IPS-18c (cell line): Measurements from ENCODE around the gene TMEM151B.

Source experiments
- H3K4me3 ChIP-seq: 2 replicates; pipeline ENCODE4 v1.7.0; 2013; ENCODE audit warnings: low read depth, mild to moderate bottlenecking, low read length, moderate library complexity; ENCODE audit not compliant: insufficient read depth
- H3K9me3 ChIP-seq: one replicate; pipeline ENCODE4 v1.6.1; 2013; ENCODE audit warnings: mild to moderate bottlenecking, low read length, moderate library complexity; ENCODE audit not compliant: control insufficient read depth, insufficient read depth

TMEM151B gene

DNA sequence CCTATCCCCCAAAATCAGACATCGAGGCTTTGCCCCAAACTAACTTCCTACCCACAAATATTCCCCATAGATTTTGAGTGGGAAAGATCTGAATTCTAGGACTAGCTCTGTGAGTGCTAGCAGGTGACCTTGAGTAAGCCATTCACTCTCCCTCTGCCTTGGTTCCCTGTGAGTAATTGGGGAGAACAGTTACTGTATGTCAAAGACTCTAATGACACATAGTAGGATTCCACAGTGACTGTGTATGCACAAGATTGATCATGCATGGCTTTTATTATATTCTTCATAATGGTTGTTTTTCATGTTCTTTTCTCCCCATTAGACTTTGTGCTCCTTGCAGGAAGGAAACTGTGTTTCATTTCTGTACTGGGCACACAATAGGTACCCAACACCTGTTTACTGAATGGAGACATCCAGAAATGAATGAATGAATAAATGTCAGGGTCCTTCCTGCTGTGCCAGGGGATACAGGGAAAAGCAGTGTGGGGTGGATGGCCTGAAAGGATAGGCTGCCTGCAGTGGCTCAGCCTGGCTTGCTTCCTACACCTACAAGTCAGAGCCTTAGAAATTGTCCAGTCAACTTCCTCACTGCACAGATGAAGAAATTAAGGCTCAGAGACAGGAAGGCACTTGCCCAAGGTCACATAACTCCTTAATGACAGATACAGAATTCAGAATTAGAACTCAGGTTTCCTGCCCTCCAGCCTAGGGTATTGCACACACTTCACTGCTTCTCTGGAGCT lies 901 bp upstream of the TMEM151B start:
- H3K9me3 ChIP-seq, result no peaks in the 10 kb centered on the region

DNA sequence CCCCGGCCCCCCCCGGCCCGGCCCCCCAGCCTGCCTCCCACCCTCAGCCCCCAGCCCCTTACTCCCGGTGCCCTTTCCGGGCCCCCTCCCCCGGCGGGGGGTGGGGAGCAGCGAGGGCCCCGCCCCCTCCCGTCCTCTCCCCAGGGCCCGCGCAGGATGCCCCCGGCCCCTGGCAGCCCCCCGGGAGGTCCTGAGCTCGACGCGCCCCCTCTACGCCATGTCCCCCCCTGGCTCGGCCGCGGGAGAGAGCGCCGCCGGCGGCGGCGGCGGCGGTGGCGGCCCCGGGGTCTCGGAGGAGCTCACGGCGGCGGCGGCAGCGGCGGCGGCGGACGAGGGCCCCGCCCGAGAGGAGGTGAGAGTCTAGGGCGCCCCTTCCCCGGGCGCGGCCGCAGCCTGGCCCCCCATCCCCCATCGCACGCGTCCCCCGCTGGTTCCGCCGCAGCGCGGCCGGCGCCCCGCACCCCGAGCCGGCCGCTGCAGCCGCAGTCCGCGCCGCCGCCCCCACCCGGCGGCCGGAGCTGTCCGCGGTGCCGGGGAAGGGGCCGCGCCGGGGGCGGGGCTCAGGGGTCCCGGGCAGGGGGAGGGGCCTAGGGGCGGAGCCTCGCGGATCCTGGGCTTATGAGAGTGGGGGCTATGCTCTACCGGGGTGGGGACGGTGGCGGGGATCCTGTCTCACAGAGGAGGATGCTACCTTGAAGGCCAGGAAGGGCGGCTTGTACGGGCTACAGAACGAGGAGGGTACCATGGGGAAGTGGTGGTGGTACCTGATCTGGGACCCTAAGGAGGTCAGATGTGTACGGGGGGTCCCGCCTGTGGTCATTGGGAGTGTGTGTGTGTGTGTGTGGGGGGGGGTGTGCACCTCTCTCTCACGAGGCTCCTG lies 516 bp downstream of the TMEM151B start:
- H3K4me3 ChIP-seq, result peak overlapping the region; percentile 34; the same call in 1 of the 2 replicates
- H3K9me3 ChIP-seq, result no peaks in the 10 kb centered on the region

More for the DNA sequence above, 901 bp upstream of the TMEM151B start:
- H3K4me3 ChIP-seq, result no peak overlapping the region

DNA sequence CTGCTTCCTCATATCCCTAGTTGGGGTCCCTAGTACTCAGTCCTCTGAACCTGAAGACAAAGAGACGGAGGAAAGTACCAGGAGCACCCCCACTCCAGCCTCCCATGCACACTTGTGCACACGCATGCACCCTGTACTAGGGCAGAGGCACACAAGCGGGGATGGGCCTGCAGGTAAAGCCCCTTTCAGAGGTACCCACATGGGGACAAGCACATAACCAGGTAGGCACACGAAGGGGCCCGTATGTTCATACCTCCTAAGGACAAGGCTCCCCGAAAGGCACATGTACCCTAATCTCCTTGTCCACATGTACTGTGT lies 1.1 kb downstream of the TMEM151B start:
- Histone ChIP-seq H3K9me3 (no peaks in the 10 kb centered on the region), H3K4me3 (no peak overlapping the region)

DNA sequence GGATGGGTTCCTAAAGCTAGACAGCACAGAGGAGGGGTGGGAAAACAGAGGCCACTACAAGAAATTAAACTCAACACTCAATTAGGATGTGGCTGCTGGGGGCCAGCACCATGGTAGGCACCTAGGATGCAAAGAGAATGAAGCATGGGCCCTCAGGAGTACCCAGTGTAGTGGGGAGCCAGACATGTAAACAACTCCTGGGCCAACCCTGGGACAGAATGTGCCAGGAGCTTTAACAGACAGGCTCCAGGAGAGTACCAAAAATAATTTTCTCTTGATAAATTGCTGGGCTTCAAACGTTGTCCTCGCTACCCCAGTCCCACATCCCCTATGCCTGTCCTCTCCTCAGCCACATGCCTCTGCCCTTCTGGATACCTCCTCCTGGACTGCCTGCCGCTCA lies 1.7 kb downstream of the TMEM151B start:
- Histone ChIP-seq H3K9me3 (no peaks in the 10 kb centered on the region), H3K4me3 (no peak overlapping the region)

DNA sequence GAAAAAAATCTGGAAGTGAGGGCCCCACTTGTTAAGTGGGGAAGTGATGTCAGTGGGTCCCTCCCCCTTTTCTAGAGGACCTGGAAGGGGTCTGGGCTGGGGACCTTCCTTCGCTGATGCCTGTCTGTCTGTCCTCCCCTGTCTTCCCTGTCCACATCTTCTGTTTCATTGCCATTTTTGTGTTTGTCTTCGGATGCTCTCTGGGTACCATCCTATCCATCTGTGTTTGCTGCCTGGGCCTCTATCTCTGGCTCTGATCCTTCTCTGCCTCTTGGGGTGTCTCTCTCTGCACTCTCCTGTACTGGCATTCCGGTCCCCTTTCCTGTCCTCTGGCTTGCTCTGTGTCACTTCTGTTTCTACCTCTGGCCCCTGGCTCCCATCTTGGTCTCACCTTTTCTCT lies 2.3 kb downstream of the TMEM151B start:
- Histone ChIP-seq H3K9me3 (no peaks in the 10 kb centered on the region), H3K4me3 (no peak overlapping the region)

GRCh38 chr6:44272999-44273566 lies 2.8 kb downstream of the TMEM151B start:
- H3K9me3 ChIP-seq, result no peaks in the 10 kb centered on the region
- H3K4me3 ChIP-seq, result no peak overlapping the region

- no peak overlapping the region for H3K4me3 ChIP-seq
- no peaks in the 10 kb centered on the region for H3K9me3 ChIP-seq
These were observed 3.4 kb downstream of the TMEM151B start for GRCh38 chr6:44273617-44274016.

DNA sequence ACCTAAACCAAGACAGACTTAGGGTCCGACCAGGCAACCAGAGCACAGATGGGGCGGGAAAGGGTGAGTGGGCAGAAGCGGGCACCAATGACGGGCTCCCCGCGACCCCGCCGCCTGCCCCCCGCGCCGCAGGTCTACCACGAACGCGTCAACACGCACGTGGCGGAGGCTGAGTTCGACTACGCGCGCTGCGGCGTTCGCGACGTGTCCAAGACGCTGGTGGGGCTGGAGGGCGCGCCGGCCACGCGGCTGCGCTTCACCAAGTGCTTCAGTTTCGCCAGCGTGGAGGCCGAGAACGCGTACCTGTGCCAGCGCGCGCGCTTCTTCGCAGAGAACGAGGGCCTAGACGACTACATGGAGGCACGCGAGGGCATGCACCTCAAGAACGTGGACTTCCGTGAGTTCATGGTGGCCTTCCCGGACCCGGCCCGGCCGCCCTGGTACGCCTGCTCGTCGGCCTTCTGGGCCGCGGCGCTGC lies 5.1 kb downstream of the TMEM151B start:
- H3K4me3 ChIP-seq, result no peak overlapping the region; the same call in 1 of the 2 replicates

DNA sequence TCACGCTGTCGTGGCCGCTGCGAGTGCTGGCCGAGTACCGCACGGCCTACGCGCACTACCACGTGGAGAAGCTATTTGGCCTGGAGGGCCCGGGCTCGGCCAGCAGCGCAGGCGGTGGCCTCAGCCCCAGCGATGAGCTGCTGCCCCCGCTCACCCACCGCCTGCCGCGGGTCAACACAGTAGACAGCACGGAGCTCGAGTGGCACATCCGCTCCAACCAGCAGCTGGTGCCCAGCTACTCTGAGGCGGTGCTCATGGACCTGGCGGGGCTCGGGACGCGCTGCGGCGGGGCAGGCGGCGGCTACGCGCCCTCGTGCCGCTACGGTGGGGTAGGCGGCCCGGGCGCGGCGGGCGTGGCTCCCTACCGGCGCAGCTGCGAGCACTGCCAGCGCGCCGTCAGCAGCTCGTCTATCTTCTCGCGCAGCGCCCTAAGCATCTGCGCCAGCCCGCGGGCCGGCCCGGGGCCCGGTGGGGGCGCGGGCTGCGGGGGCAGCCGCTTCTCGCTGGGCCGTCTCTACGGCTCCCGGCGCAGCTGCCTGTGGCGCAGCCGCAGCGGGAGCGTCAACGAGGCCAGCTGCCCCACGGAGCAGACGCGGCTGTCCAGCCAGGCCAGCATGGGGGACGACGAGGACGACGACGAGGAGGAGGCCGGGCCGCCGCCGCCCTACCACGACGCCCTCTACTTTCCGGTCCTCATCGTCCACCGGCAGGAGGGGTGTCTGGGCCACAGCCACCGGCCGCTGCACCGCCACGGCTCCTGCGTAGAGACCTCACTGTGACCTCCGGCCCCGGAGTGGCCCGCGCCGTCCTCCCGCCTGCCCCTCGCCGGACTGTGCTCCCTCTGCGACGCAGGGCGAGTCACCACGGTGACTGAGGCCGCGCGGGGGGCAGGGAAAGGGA lies 5.7 kb downstream of the TMEM151B start:
- no peaks in the 10 kb centered on the region for H3K9me3 ChIP-seq
- no peak overlapping the region; the same call in 1 of the 2 replicates for H3K4me3 ChIP-seq

More for the DNA sequence above, 5.1 kb downstream of the TMEM151B start:
- no peaks in the 10 kb centered on the region for H3K9me3 ChIP-seq

GRCh38 chr6:44276667-44277640 lies 6.7 kb downstream of the TMEM151B start:
- Histone ChIP-seq H3K4me3 (no peak overlapping the region), H3K9me3 (no peaks in the 10 kb centered on the region)

GRCh38 chr6:44277763-44278162 lies 7.5 kb downstream of the TMEM151B start:
- Histone ChIP-seq H3K4me3 (no peak overlapping the region), H3K9me3 (no peaks in the 10 kb centered on the region)

GRCh38 chr6:44278315-44278714 lies 8.1 kb downstream of the TMEM151B start:
- H3K4me3 ChIP-seq, result no peak overlapping the region
- H3K9me3 ChIP-seq, result no peaks in the 10 kb centered on the region

DNA sequence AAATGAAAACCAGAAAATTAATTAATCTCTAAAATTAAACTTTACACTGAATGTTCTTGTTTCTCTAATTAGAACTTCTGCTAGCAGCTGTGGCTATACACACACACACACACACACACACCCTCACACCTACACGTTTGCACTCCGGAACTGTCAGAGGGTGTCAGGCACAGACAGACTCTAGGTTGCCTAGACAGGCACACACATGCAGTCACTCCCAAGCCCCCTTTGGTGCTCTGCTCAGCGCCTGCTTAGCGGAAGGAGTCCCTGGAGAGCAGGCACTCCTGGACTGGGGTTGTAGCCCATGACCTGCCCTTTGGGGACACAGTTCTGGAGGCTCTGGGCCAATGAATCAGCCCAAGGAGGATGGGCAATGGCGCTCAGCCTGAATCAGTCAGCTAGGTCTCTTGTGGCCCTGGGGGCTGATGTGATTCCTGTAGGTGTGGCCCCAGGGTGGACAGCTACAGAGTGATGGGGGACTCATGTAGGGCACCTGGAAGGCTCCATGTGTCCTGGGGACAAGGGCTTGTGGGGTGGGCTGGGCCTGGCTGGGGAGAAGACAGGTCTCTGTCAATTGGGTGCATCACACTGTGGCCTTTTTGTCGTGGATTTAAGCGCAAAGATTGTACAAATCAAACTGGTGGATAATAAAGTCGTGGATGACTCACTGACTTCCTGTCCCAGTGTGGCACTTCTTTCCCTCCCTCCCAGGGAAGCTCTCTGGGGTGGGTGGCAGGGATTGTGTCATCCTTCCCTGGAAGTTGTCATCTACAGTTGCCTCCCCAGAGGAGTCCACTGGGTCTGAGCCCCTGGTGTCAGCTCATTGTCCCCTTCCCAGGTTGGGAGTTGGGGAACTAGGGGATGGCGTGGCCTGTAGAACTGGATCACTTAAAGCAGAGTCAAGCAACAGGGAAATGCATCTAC lies 8.8 kb downstream of the TMEM151B start:
- Histone ChIP-seq H3K9me3 (no peaks in the 10 kb centered on the region), H3K4me3 (no peak overlapping the region)

DNA sequence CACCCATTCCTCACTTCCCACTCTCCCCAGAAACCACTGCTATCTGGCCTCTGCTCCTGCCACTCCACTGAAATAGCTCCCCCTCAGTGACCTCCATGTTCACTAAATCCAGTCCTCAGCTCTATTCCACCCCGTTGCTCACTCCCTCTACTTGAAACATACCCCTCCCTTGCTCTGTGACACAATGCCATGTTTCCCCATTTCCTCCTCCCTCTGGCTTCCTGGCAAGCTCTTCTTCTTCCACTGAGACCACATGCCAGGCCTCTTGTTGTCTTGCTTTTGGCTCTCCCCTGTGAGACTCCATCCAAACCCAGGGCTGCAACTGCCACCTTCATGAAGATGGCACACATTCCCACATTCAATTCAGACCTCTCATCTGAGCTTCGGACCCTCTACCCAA lies 13.9 kb downstream of the TMEM151B start:
- Histone ChIP-seq H3K9me3 (no peaks in the 10 kb centered on the region), H3K4me3 (no peak overlapping the region)

DNA sequence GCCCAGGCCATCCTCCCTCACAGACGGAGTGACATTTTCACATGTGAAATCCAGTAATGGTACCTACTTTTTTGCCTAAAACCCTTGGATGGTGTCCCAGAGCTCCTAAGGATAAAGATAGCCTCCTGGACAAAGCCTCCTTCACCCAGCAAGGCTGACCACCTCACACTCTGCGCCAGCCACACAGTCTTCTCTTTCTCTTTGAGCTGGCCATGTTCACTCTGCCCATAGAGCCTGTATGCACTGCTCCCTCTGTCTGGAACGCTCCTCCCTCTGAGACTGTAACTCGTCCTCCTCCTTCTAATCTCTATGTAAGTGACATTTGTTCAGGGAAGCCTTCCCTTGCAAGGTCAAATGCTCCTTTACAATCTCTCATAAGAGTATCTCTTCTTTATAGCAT lies 14.6 kb downstream of the TMEM151B start:
- H3K9me3 ChIP-seq, result no peaks in the 10 kb centered on the region

More for the DNA sequence above, 14.6 kb downstream of the TMEM151B start:
- no peak overlapping the region for H3K4me3 ChIP-seq
